GM23338 (cell line): ENCODE measurements around the gene NAAA. TPM values are rescaled to one million over a fixed set of nuclear protein-coding genes. Genes with fewer than 3 reads are reported as not detected.

Experiments used
- ATAC-seq: fragments of 200-7000 bp; cut with Tn5 transposase; 3 replicates; pipeline ENCODE4 v1.9.1; 2020
- DNase-seq: peaks from one replicate; pipeline ENCODE4 v3.0.0-alpha.2; 2015; ENCODE audit warnings: low spot score
- H2AFZ ChIP-seq: fragments of 200-600 bp; sonication (generic); 2 replicates; pipeline ENCODE4 v1.8.0; 2016; ENCODE audit warnings: antibody characterized with exemption, mild to moderate bottlenecking, moderate library complexity
- H3F3A ChIP-seq: fragments of 200-600 bp; sonication (generic); replicated peaks from 2 replicates; pipeline ENCODE4 v1.8.0; 2017; ENCODE audit warnings: antibody characterized with exemption, mixed run types, low read depth
- H3K27ac ChIP-seq: fragments of 200-600 bp; sonication (generic); 2 replicates; pipeline ENCODE4 v1.6.1; 2016; ENCODE audit warnings: low read depth
- H3K27me3 ChIP-seq: fragments of 200-600 bp; sonication (generic); 2 replicates; pipeline ENCODE4 v1.8.0; 2016; ENCODE audit warnings: mild to moderate bottlenecking, mixed run types, moderate library complexity; ENCODE audit not compliant: insufficient read depth
- H3K36me3 ChIP-seq: fragments of 200-600 bp; sonication (generic); 2 replicates; pipeline ENCODE4 v1.8.0; 2016; ENCODE audit warnings: mild to moderate bottlenecking; ENCODE audit not compliant: insufficient read depth
- H3K4me1 ChIP-seq: fragments of 200-600 bp; sonication (generic); 2 replicates; pipeline ENCODE4 v1.8.0; 2016; ENCODE audit warnings: mild to moderate bottlenecking, moderate library complexity; ENCODE audit not compliant: insufficient read depth
- H3K4me2 ChIP-seq: fragments of 200-600 bp; sonication (generic); 2 replicates; pipeline ENCODE4 v1.7.1; 2017; ENCODE audit warnings: mixed run types
- H3K4me3 ChIP-seq: fragments of 200-600 bp; sonication (generic); 2 replicates; pipeline ENCODE4 v1.6.1; 2016; ENCODE audit warnings: mixed run types
- H3K79me2 ChIP-seq: fragments of 200-600 bp; sonication (generic); replicated peaks from 2 replicates; pipeline ENCODE4 v1.8.0; 2017; ENCODE audit warnings: mild to moderate bottlenecking; ENCODE audit not compliant: insufficient read depth
- H3K9me2 ChIP-seq: fragments of 200-600 bp; sonication (generic); 2 replicates; pipeline ENCODE4 v1.8.0; 2017; ENCODE audit not compliant: insufficient read depth
- H4K20me1 ChIP-seq: fragments of 200-600 bp; sonication (generic); replicated peaks from 2 replicates; pipeline ENCODE4 v1.8.0; 2017; ENCODE audit warnings: mild to moderate bottlenecking; ENCODE audit not compliant: insufficient read depth
- H3K27ac Mint-ChIP-seq: 2 replicates; pipeline ENCODE4 v1.8.0; 2020; ENCODE audit warnings: inconsistent platforms, mild to moderate bottlenecking, moderate library complexity, mixed read lengths
- H3K27me3 Mint-ChIP-seq: 3 replicates; pipeline ENCODE4 v1.8.0; 2022; ENCODE audit warnings: low read depth, mild to moderate bottlenecking, moderate library complexity, mixed read lengths, inconsistent platforms; ENCODE audit not compliant: insufficient read depth, poor library complexity
- H3K36me3 Mint-ChIP-seq: 3 replicates; pipeline ENCODE4 v1.8.0; 2021; ENCODE audit warnings: low read depth, mild to moderate bottlenecking, inconsistent platforms, moderate library complexity, mixed read lengths
- H3K4me1 Mint-ChIP-seq: 3 replicates; pipeline ENCODE4 v1.8.0; 2020; ENCODE audit warnings: mild to moderate bottlenecking, inconsistent platforms, mixed read lengths
- H3K4me3 Mint-ChIP-seq: 3 replicates; pipeline ENCODE4 v1.8.0; 2021; ENCODE audit warnings: moderate library complexity, mild to moderate bottlenecking, inconsistent platforms, mixed read lengths
- H3K9me3 Mint-ChIP-seq: 3 replicates; pipeline ENCODE4 v1.8.0; 2020; ENCODE audit warnings: moderate library complexity, mild to moderate bottlenecking, inconsistent platforms, mixed read lengths
- CREB1 ChIP-seq: fragments of 250-450 bp; sonication (Bioruptor Pico); IDR thresholded peaks from 2 replicates; pipeline ENCODE4 v1.5.0; 2020; ENCODE audit warnings: low read depth, mild to moderate bottlenecking, moderate library complexity
- EZH2 ChIP-seq: fragments of 200-600 bp; sonication (generic); IDR thresholded peaks from one replicate; pipeline ENCODE4 v1.8.0; 2017; ENCODE audit warnings: antibody characterized with exemption, mild to moderate bottlenecking, low read depth; ENCODE audit not compliant: unreplicated experiment
- EZH2phosphoT487 ChIP-seq: fragments of 200-600 bp; sonication (generic); IDR thresholded peaks from one replicate; pipeline ENCODE4 v1.8.1; 2018; ENCODE audit warnings: antibody characterized with exemption; ENCODE audit not compliant: unreplicated experiment
- NANOG ChIP-seq: IDR thresholded peaks from 2 replicates; pipeline ENCODE4 v1.6.1; 2016; ENCODE audit warnings: antibody characterized with exemption, borderline replicate concordance
- POLR2AphosphoS5 ChIP-seq: IDR thresholded peaks from 2 replicates; pipeline ENCODE4 v1.6.1; 2016; ENCODE audit warnings: antibody characterized with exemption, low read depth
- STAT1 ChIP-seq: IDR thresholded peaks from one replicate; pipeline ENCODE4 v1.6.1; 2016; ENCODE audit warnings: antibody characterized with exemption; ENCODE audit not compliant: unreplicated experiment
- ZNF114 ChIP-seq: fragments of 250-450 bp; sonication (Bioruptor Pico); IDR thresholded peaks from 2 replicates; pipeline ENCODE4 v1.5.0; 2020; ENCODE audit warnings: mild to moderate bottlenecking, moderate library complexity
- ZNF331 ChIP-seq: fragments of 250-450 bp; sonication (Bioruptor Pico); IDR thresholded peaks from 2 replicates; pipeline ENCODE4 v1.5.0; 2020; ENCODE audit warnings: low read depth, mild to moderate bottlenecking, moderate library complexity
- polyA plus RNA-seq: library from polyadenylated mRNA; unstranded; fragments of >200 nt; fragmentation: Nextera tagmentation; extraction: Ambion mirVana; gene quantifications from 2 replicates; pipeline ENCODE4 v1.2.1, GENCODE V29; 2016
- total RNA-seq: library from RNA; depleted of rRNA; stranded (reverse); fragments of >200 nt; shearing (Covaris generic); gene quantifications from 2 replicates; pipeline ENCODE4 v1.2.3, GENCODE V29; 2014
- TF ChIP-seq, protein P1 (sequence below): IDR thresholded peaks from one replicate; pipeline ENCODE4 v1.6.1; 2018; ENCODE audit warnings: antibody characterized with exemption; ENCODE audit not compliant: unreplicated experiment
- TF ChIP-seq, protein P2 (sequence below): fragments of 250-450 bp; sonication (Bioruptor Pico); IDR thresholded peaks from 2 replicates; pipeline ENCODE4 v1.5.0; 2020; ENCODE audit warnings: mild to moderate bottlenecking, moderate library complexity
- TF ChIP-seq, protein P3 (sequence below): IDR thresholded peaks from 2 replicates; pipeline ENCODE4 v1.6.1; 2016; ENCODE audit warnings: antibody characterized with exemption

NAAA gene
- total and polyA plus RNA-seq, 2 experiments from 2014 or later: 13.2 to 36.6 TPM

DNA sequence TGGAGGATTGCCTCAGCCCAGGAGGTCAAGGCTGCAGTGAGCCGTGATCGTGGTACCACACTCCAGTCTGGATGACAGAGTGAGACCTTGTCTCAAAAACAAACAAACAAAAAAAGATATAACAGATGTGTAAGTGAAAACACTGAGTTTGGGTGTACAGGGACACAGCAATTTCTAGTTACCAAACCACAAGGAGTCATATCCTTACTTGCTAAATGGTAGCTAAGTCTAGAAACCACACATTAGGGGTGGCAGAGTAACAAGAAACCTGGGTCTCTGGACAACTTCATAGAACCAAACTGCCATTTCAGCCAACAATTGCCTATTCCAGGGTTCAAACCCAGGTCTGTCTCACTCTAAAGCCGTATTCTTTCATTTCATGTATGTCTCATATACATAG, 59.3 kb downstream of the NAAA start (continued):
- TF ChIP-seq, protein P1, sequence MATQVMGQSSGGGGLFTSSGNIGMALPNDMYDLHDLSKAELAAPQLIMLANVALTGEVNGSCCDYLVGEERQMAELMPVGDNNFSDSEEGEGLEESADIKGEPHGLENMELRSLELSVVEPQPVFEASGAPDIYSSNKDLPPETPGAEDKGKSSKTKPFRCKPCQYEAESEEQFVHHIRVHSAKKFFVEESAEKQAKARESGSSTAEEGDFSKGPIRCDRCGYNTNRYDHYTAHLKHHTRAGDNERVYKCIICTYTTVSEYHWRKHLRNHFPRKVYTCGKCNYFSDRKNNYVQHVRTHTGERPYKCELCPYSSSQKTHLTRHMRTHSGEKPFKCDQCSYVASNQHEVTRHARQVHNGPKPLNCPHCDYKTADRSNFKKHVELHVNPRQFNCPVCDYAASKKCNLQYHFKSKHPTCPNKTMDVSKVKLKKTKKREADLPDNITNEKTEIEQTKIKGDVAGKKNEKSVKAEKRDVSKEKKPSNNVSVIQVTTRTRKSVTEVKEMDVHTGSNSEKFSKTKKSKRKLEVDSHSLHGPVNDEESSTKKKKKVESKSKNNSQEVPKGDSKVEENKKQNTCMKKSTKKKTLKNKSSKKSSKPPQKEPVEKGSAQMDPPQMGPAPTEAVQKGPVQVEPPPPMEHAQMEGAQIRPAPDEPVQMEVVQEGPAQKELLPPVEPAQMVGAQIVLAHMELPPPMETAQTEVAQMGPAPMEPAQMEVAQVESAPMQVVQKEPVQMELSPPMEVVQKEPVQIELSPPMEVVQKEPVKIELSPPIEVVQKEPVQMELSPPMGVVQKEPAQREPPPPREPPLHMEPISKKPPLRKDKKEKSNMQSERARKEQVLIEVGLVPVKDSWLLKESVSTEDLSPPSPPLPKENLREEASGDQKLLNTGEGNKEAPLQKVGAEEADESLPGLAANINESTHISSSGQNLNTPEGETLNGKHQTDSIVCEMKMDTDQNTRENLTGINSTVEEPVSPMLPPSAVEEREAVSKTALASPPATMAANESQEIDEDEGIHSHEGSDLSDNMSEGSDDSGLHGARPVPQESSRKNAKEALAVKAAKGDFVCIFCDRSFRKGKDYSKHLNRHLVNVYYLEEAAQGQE: no peak
- TF ChIP-seq NANOG: no peak
- TF ChIP-seq ZNF331 (CRISPR knock-in tag): no peak
- no peak for TF ChIP-seq STAT1

DNA sequence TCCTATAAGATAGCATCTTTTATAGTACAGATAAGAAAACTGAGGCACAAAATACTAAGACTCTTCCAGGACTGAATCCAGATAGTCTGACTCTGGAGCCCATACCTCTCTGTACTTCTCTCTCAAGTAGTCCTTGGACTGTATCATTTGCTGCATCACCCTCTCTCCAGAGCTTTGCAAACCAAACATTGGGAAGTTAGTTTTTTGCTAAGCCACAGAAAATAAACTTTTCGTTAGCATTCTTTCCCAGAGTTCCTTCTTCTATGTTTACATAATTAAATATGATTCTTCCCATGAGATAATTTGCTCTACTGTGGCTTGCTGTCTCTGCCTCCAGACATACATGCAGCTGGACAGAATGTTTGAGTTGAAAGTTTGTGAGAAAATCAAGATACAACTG, 60.5 kb downstream of the NAAA start:
- no peak overlapping the region for H3K4me3 ChIP-seq
- no peak overlapping the region for H2AFZ ChIP-seq
- Mint-ChIP-seq H3K36me3 (no peaks in the 10 kb centered on the region), H3K27ac (no peak overlapping the region), H3K4me1 (peaks cover 7% of the 10 kb centered on the region), H3K27me3 (no peaks in the 10 kb centered on the region), H3K4me3 (no peak overlapping the region), H3K9me3 (no peaks in the 10 kb centered on the region)
- no peaks in the 10 kb centered on the region for H3K36me3 ChIP-seq
- no peak overlapping the region for H3K4me2 ChIP-seq
- H3K79me2 ChIP-seq: no peaks in the 10 kb centered on the region
- ATAC-seq: no peak
- no peak overlapping the region for H3K27ac ChIP-seq
- no peaks in the 10 kb centered on the region for H3K27me3 ChIP-seq
- no peaks in the 10 kb centered on the region for H3F3A ChIP-seq
- H3K9me2 ChIP-seq: no peaks in the 10 kb centered on the region; the same call in 1 of the 2 replicates
- DNase-seq: no peak
- 0 out of 2 replicates have a peak, but pooled peaks cover 3% of the 10 kb centered on the region for H3K4me1 ChIP-seq
- no peaks in the 10 kb centered on the region for H4K20me1 ChIP-seq
- TF ChIP-seq, protein P2, sequence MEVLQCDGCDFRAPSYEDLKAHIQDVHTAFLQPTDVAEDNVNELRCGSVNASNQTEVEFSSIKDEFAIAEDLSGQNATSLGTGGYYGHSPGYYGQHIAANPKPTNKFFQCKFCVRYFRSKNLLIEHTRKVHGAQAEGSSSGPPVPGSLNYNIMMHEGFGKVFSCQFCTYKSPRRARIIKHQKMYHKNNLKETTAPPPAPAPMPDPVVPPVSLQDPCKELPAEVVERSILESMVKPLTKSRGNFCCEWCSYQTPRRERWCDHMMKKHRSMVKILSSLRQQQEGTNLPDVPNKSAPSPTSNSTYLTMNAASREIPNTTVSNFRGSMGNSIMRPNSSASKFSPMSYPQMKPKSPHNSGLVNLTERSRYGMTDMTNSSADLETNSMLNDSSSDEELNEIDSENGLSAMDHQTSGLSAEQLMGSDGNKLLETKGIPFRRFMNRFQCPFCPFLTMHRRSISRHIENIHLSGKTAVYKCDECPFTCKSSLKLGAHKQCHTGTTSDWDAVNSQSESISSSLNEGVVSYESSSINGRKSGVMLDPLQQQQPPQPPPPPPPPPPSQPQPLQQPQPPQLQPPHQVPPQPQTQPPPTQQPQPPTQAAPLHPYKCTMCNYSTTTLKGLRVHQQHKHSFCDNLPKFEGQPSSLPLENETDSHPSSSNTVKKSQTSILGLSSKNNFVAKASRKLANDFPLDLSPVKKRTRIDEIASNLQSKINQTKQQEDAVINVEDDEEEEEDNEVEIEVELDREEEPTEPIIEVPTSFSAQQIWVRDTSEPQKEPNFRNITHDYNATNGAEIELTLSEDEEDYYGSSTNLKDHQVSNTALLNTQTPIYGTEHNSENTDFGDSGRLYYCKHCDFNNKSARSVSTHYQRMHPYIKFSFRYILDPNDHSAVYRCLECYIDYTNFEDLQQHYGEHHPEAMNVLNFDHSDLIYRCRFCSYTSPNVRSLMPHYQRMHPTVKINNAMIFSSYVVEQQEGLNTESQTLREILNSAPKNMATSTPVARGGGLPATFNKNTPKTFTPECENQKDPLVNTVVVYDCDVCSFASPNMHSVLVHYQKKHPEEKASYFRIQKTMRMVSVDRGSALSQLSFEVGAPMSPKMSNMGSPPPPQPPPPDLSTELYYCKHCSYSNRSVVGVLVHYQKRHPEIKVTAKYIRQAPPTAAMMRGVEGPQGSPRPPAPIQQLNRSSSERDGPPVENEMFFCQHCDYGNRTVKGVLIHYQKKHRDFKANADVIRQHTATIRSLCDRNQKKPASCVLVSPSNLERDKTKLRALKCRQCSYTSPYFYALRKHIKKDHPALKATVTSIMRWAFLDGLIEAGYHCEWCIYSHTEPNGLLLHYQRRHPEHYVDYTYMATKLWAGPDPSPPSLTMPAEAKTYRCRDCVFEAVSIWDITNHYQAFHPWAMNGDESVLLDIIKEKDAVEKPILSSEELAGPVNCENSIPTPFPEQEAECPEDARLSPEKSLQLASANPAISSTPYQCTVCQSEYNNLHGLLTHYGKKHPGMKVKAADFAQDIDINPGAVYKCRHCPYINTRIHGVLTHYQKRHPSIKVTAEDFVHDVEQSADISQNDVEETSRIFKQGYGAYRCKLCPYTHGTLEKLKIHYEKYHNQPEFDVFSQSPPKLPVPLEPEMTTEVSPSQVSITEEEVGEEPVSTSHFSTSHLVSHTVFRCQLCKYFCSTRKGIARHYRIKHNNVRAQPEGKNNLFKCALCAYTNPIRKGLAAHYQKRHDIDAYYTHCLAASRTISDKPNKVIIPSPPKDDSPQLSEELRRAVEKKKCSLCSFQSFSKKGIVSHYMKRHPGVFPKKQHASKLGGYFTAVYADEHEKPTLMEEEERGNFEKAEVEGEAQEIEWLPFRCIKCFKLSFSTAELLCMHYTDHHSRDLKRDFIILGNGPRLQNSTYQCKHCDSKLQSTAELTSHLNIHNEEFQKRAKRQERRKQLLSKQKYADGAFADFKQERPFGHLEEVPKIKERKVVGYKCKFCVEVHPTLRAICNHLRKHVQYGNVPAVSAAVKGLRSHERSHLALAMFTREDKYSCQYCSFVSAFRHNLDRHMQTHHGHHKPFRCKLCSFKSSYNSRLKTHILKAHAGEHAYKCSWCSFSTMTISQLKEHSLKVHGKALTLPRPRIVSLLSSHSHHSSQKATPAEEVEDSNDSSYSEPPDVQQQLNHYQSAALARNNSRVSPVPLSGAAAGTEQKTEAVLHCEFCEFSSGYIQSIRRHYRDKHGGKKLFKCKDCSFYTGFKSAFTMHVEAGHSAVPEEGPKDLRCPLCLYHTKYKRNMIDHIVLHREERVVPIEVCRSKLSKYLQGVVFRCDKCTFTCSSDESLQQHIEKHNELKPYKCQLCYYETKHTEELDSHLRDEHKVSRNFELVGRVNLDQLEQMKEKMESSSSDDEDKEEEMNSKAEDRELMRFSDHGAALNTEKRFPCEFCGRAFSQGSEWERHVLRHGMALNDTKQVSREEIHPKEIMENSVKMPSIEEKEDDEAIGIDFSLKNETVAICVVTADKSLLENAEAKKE (CRISPR knock-in tag): no peak
- TF ChIP-seq EZH2phosphoT487: no peak
- TF ChIP-seq ZNF114 (CRISPR knock-in tag): no peak
- TF ChIP-seq POLR2AphosphoS5: no peak
- TF ChIP-seq NANOG: no peak
- TF ChIP-seq EZH2: no peak
- TF ChIP-seq, protein P3, sequence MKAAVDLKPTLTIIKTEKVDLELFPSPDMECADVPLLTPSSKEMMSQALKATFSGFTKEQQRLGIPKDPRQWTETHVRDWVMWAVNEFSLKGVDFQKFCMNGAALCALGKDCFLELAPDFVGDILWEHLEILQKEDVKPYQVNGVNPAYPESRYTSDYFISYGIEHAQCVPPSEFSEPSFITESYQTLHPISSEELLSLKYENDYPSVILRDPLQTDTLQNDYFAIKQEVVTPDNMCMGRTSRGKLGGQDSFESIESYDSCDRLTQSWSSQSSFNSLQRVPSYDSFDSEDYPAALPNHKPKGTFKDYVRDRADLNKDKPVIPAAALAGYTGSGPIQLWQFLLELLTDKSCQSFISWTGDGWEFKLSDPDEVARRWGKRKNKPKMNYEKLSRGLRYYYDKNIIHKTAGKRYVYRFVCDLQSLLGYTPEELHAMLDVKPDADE: no peak
- TF ChIP-seq, protein P1: no peak
- no peak for TF ChIP-seq CREB1 (CRISPR knock-in tag)
- TF ChIP-seq ZNF331 (CRISPR knock-in tag): no peak
